SK-N-SH (cell line): ENCODE data around the gene GTPBP8. TPM values are rescaled to one million over a fixed set of nuclear protein-coding genes. Genes with fewer than 3 reads are reported as not detected.

Source experiments
- CTCF ChIA-PET: fragments of 300-600, 350-600 bp; formaldehyde crosslinking; extraction: SDS; loops from one replicate; lab custom pipeline; 2021; lab: Yijun Ruan, JAX
- POLR2A ChIA-PET: fragments of 350-600 bp; sonication (Branson Sonifier 250); formaldehyde crosslinking; extraction: SDS; loops from one replicate; lab custom pipeline; 2020; ENCODE audit warnings: antibody characterized with exemption, inconsistent platforms; lab: Yijun Ruan, JAX
- DNase-seq: peaks from one replicate; pipeline ENCODE4 v3.0.0; 2012
- H2AFZ ChIP-seq: fragments of 200-600 bp; sonication (generic); 2 replicates; pipeline ENCODE4 v1.8.1; 2016; ENCODE audit warnings: antibody characterized with exemption, mild to moderate bottlenecking, low read depth
- H3F3A ChIP-seq: fragments of 200-600 bp; sonication (generic); replicated peaks from 2 replicates; pipeline ENCODE3; 2016; ENCODE audit warnings: antibody characterized with exemption, mild to moderate bottlenecking; ENCODE audit not compliant: insufficient read depth
- H3K27ac ChIP-seq, 2 experiments: fragments of 200-500 bp in 1 of 2; fragments of 200-600 bp in 1 of 2; sonication (Bioruptor generic) in 1 of 2; sonication (generic), shearing (Covaris generic) in 1 of 2; 2 replicates each; pipeline versions ENCODE4 v1.5.1 to v1.6.1; 2014 to 2016; ENCODE audit warnings: low read depth in 2 of 2, inconsistent platforms in 1 of 2, low read length in 1 of 2, mild to moderate bottlenecking in 1 of 2, mixed read lengths in 1 of 2
- H3K27me3 ChIP-seq: fragments of 200-600 bp; sonication (generic), shearing (Covaris generic); 2 replicates; pipeline ENCODE4 v1.6.1; 2016; ENCODE audit warnings: mixed run types; ENCODE audit not compliant: insufficient read depth
- H3K36me3 ChIP-seq, 2 experiments: fragments of 200-500 bp in 1 of 2; fragments of 200-600 bp in 1 of 2; sonication (Bioruptor generic) in 1 of 2; sonication (generic) in 1 of 2; replicated peaks in 1 of 2; 2 replicates each; pipeline versions ENCODE3 to v1.5.1; 2014 to 2016; ENCODE audit warnings: low read length in 1 of 2, mild to moderate bottlenecking in 1 of 2; ENCODE audit not compliant: insufficient read depth in 2 of 2, control insufficient read depth in 1 of 2
- H3K4me1 ChIP-seq, 2 experiments: fragments of 200-500 bp in 1 of 2; fragments of 200-600 bp in 1 of 2; sonication (Bioruptor generic) in 1 of 2; sonication (generic), shearing (Covaris generic) in 1 of 2; 2 replicates each; pipeline versions ENCODE4 v1.5.1 to v1.6.1; 2014 to 2016; ENCODE audit warnings: low read depth in 1 of 2, low read length in 1 of 2, mixed run types in 1 of 2; ENCODE audit not compliant: insufficient read depth in 2 of 2, control insufficient read depth in 1 of 2
- H3K4me2 ChIP-seq: fragments of 200-600 bp; sonication (generic), shearing (Covaris generic); 2 replicates; pipeline ENCODE4 v1.6.1; 2017; ENCODE audit warnings: mixed run types
- H3K4me3 ChIP-seq, 2 experiments: fragments of 200-500 bp in 1 of 2; fragments of 200-600 bp in 1 of 2; sonication (Bioruptor generic) in 1 of 2; sonication (generic), shearing (Covaris generic) in 1 of 2; 2 replicates each; pipeline versions ENCODE4 v1.5.1 to v1.8.1; 2014 to 2016; ENCODE audit warnings: low read depth in 2 of 2, inconsistent platforms in 1 of 2, low read length in 1 of 2, mild to moderate bottlenecking in 1 of 2, mixed read lengths in 1 of 2, moderate library complexity in 1 of 2
- H3K79me2 ChIP-seq: fragments of 200-600 bp; sonication (generic); 2 replicates; pipeline ENCODE4 v1.8.1; 2017; ENCODE audit warnings: mild to moderate bottlenecking; ENCODE audit not compliant: insufficient read depth
- H3K9ac ChIP-seq: fragments of 200-600 bp; sonication (generic); 2 replicates; pipeline ENCODE4 v1.6.1; 2017; ENCODE audit warnings: mixed run types
- H3K9me2 ChIP-seq: fragments of 200-600 bp; sonication (generic); 2 replicates; pipeline ENCODE4 v1.6.1; 2017; ENCODE audit warnings: mixed run types
- H3K9me3 ChIP-seq: fragments of 200-600 bp; sonication (generic); 2 replicates; pipeline ENCODE4 v1.6.1; 2017; ENCODE audit warnings: mixed run types, mild to moderate bottlenecking, moderate library complexity
- H4K20me1 ChIP-seq: fragments of 200-600 bp; sonication (generic); 2 replicates; pipeline ENCODE4 v1.6.1; 2017; ENCODE audit warnings: mild to moderate bottlenecking, mixed run types; ENCODE audit not compliant: insufficient read depth
- CTCF ChIP-seq: fragments of 200-600 bp; sonication (generic); IDR thresholded peaks from 2 replicates; pipeline ENCODE4 v1.6.1; 2017; ENCODE audit warnings: antibody characterized with exemption, mild to moderate bottlenecking, moderate library complexity
- FOSL2 ChIP-seq: IDR thresholded peaks from 2 replicates; pipeline ENCODE4 v1.4.0; 2012; ENCODE audit warnings: low read depth, mild to moderate bottlenecking, moderate library complexity, borderline replicate concordance
- FOXJ3 ChIP-seq: sonication (generic); formaldehyde crosslinking; IDR thresholded peaks from 2 replicates; pipeline ENCODE4 v1.5.1; 2020; ENCODE audit warnings: mild to moderate bottlenecking, missing genetic modification reagents
- GATA2 ChIP-seq: sonication (generic); formaldehyde crosslinking; IDR thresholded peaks from 2 replicates; pipeline ENCODE4 v1.5.0; 2020; ENCODE audit warnings: mild to moderate bottlenecking, missing genetic modification reagents
- IRF3 ChIP-seq: fragments of 150-350 bp; IDR thresholded peaks from 2 replicates; pipeline ENCODE4 v1.6.1; 2016; ENCODE audit warnings: mild to moderate bottlenecking, low read depth, low read length
- JUND ChIP-seq: IDR thresholded peaks from 2 replicates; pipeline ENCODE4 v1.4.0; 2012
- MAX ChIP-seq: IDR thresholded peaks from 2 replicates; pipeline ENCODE4 v1.4.0; 2012; ENCODE audit warnings: low read depth
- MXI1 ChIP-seq: IDR thresholded peaks from 2 replicates; pipeline ENCODE4 v1.6.1; 2012; ENCODE audit warnings: mild to moderate bottlenecking, low read depth, low read length, improper control_type of control experiment
- NFIC ChIP-seq: IDR thresholded peaks from 2 replicates; pipeline ENCODE4 v1.4.0; 2012; ENCODE audit warnings: borderline replicate concordance
- NRF1 ChIP-seq: IDR thresholded peaks from 2 replicates; pipeline ENCODE4 v1.6.1; 2012; ENCODE audit warnings: low read depth, mild to moderate bottlenecking, low read length
- PBX3 ChIP-seq: IDR thresholded peaks from 2 replicates; pipeline ENCODE4; 2012
- RAD21 ChIP-seq: IDR thresholded peaks from 2 replicates; pipeline ENCODE4 v1.6.1; 2012; ENCODE audit warnings: mild to moderate bottlenecking, low read length
- SMC3 ChIP-seq: IDR thresholded peaks from 2 replicates; pipeline ENCODE4 v1.6.1; 2012; ENCODE audit warnings: low read depth, low read length, improper control_type of control experiment
- TEAD4 ChIP-seq: IDR thresholded peaks from 2 replicates; pipeline ENCODE4 v1.4.0; 2012; ENCODE audit warnings: mild to moderate bottlenecking, borderline replicate concordance; ENCODE audit not compliant: insufficient read depth
- ZBTB33 ChIP-seq: IDR thresholded peaks from 2 replicates; pipeline ENCODE4 v1.4.0; 2012; ENCODE audit warnings: low read depth, borderline replicate concordance
- WGBS: methylation state at CpG from one replicate; pipeline ENCODE4 v1.1.6; 2017; ENCODE audit warnings: low lambda C conversion rate; 5-methylcytosine and 5-hydroxymethylcytosine counted together
- polyA plus RNA-seq, 3 experiments: library from polyadenylated mRNA; depleted of rRNA; stranded (reverse); fragments of >200 nt; gene quantifications; 2 replicates each; pipeline ENCODE4 v1.2.3, GENCODE V29; 2012

The GTPBP8 gene
- polyA plus RNA-seq, 1 of the 3 experiments (the other 2 are of a cell fraction), result 20.1 TPM

GRCh38 chr3:113034011-113034410 is 43.2 kb downstream of the GTPBP8 start:
- no peaks in the 10 kb centered on the region for H3K79me2 ChIP-seq
- no peaks in the 10 kb centered on the region for H3K4me1 ChIP-seq
- 54% methylated on average over 2 of the region's 2 CpGs for WGBS
- H3K4me2 ChIP-seq, result no peak overlapping the region
- no peak overlapping the region for H3K9ac ChIP-seq
- TF ChIP-seq FOSL2, result no peak
- no peak for TF ChIP-seq FOXJ3 (CRISPR knock-in tag)
- TF ChIP-seq JUND, result no peak
- no peak for TF ChIP-seq SMC3
- no peak for TF ChIP-seq TEAD4
- no peak for TF ChIP-seq ZBTB33
- TF ChIP-seq NRF1, result no peak
- TF ChIP-seq GATA2 (CRISPR knock-in tag), result no peak
- no peak for TF ChIP-seq IRF3
- no peak for TF ChIP-seq MAX
- no peak for TF ChIP-seq NFIC
- TF ChIP-seq MXI1, result no peak
- no peak for TF ChIP-seq PBX3
- H3K36me3 ChIP-seq, result no peaks in the 10 kb centered on the region
- H3K9me3 ChIP-seq, result no peaks in the 10 kb centered on the region
- no peak for DNase-seq
- ChIA-PET CTCF (interaction anchor here (0.6 to 4.3 kb wide), 8 partner anchors 10 to 596 kb away, joined by 3 to 34 read pairs (median 4); a partner anchor contains a TSS), POLR2A (no interaction called here)
- H3F3A ChIP-seq, result no peaks in the 10 kb centered on the region
- no peak overlapping the region for H3K27ac ChIP-seq
- H3K27me3 ChIP-seq, result no peaks in the 10 kb centered on the region
- no peaks in the 10 kb centered on the region for H4K20me1 ChIP-seq
- no peaks in the 10 kb centered on the region for H3K9me2 ChIP-seq
- H3K4me3 ChIP-seq, result no peak overlapping the region
- H2AFZ ChIP-seq, result no peak overlapping the region

GRCh38 chr3:113035387-113035982 is 44.7 kb downstream of the GTPBP8 start:
- Histone ChIP-seq H3F3A (no peaks in the 10 kb centered on the region), H3K4me2 (no peak overlapping the region), H3K9me3 (no peaks in the 10 kb centered on the region), H3K9ac (no peak overlapping the region), H2AFZ (no peak overlapping the region), H4K20me1 (no peaks in the 10 kb centered on the region), H3K4me1 (no peaks in the 10 kb centered on the region)
- CTCF ChIA-PET, result interaction anchor here (0.5 to 4.3 kb wide), 35 partner anchors 8 to 599 kb away, joined by 3 to 34 read pairs (median 3); a partner anchor contains a TSS
- peak; percentile 64 for TF ChIP-seq SMC3
- no peak for TF ChIP-seq PBX3
- TF ChIP-seq CTCF, result peak; percentile 79
- peak; percentile 69 for TF ChIP-seq RAD21
- TF ChIP-seq, all 33 proteins: peak for 3
- no peak overlapping the region for H3K27ac ChIP-seq
- no peak overlapping the region for H3K4me3 ChIP-seq
- H3K27me3 ChIP-seq, result no peaks in the 10 kb centered on the region
- peak; percentile 69 for DNase-seq
- H3K79me2 ChIP-seq, result no peaks in the 10 kb centered on the region
- H3K9me2 ChIP-seq, result no peaks in the 10 kb centered on the region
- 67% methylated on average over 5 of the region's 6 CpGs for WGBS
- no peaks in the 10 kb centered on the region for H3K36me3 ChIP-seq
- POLR2A ChIA-PET, result no interaction called here
